HG03571 (cell line): ENCODE data around the gene PRKG1.
"Not testable (repeated sequence)": the region's sequence is repeated elsewhere in the genome, so short reads cannot be mapped to it uniquely, and the experiment has no call there.

Experiments
- ATAC-seq: cut with Tn5 transposase; IDR thresholded peaks from one replicate; pipeline ENCODE4 v1.9.1; 2021; ENCODE audit not compliant: unreplicated experiment

The PRKG1 gene

GRCh38 chr10:52226197-52226847 is 1152.0 kb downstream of the PRKG1 start:
- no peak for ATAC-seq

- no peak for ATAC-seq
Measured at GRCh38 chr10:52228556-52228955, 1154.3 kb downstream of the PRKG1 start.

GRCh38 chr10:52229291-52229931 is 1155.1 kb downstream of the PRKG1 start:
- no peak for ATAC-seq

- peak; percentile 94 for ATAC-seq
Measured at GRCh38 chr10:52232561-52233350, 1158.5 kb downstream of the PRKG1 start.

- not testable (repeated sequence) for ATAC-seq
Measured at GRCh38 chr10:52233351-52233991, 1159.2 kb downstream of the PRKG1 start.

GRCh38 chr10:52239771-52240170 is 1165.5 kb downstream of the PRKG1 start:
- ATAC-seq, result no peak

- no peak for ATAC-seq
Measured at GRCh38 chr10:52245547-52245946, 1171.3 kb downstream of the PRKG1 start.

GRCh38 chr10:52247929-52248328 is 1173.6 kb downstream of the PRKG1 start:
- ATAC-seq, result not testable (repeated sequence)

GRCh38 chr10:52248697-52249306 is 1174.5 kb downstream of the PRKG1 start:
- no peak for ATAC-seq

GRCh38 chr10:52249850-52250395 is 1175.6 kb downstream of the PRKG1 start:
- ATAC-seq, result no peak

- no peak for ATAC-seq
Measured at GRCh38 chr10:52250510-52250909, 1176.2 kb downstream of the PRKG1 start.

- ATAC-seq, result no peak
Measured at GRCh38 chr10:52252307-52252706, 1178.0 kb downstream of the PRKG1 start.

GRCh38 chr10:52256832-52257691 is 1182.8 kb downstream of the PRKG1 start:
- ATAC-seq, result peak; percentile 100

- peak; percentile 85 for ATAC-seq
Measured at GRCh38 chr10:52257692-52258075, 1183.4 kb downstream of the PRKG1 start.

- ATAC-seq, result no peak
Measured at GRCh38 chr10:52258799-52259425, 1184.6 kb downstream of the PRKG1 start.

GRCh38 chr10:52259426-52259812 is 1185.1 kb downstream of the PRKG1 start:
- no peak for ATAC-seq

- ATAC-seq, result no peak
Measured at GRCh38 chr10:52261362-52261761, 1187.1 kb downstream of the PRKG1 start.

- no peak for ATAC-seq
Measured at GRCh38 chr10:52265131-52265926, 1191.0 kb downstream of the PRKG1 start.

GRCh38 chr10:52266858-52267257 is 1192.6 kb downstream of the PRKG1 start:
- no peak for ATAC-seq
